H1 (cell line): Measurements from ENCODE around the gene CPLX1. TPM values are rescaled to one million over a fixed set of nuclear protein-coding genes. Genes with fewer than 3 reads are reported as not detected.

Experiments
- CTCF ChIA-PET: fragments of 300-600 bp; sonication (Branson Sonifier 250); formaldehyde crosslinking; loops from one replicate; lab custom pipeline; 2021; ENCODE audit not compliant: partially characterized antibody; lab: Charles Lee
- POLR2A ChIA-PET: fragments of 300-600 bp; sonication (Branson Sonifier 250); formaldehyde crosslinking; loops from one replicate; lab custom pipeline; 2021; ENCODE audit warnings: inconsistent platforms; ENCODE audit not compliant: partially characterized antibody; lab: Charles Lee
- DNase-seq, 2 experiments: peaks; one replicate each; pipeline versions ENCODE4 v3.0.0 to v3.0.0-alpha.2; 2010 to 2022; ENCODE audit warnings: low spot score in 2 of 2, low read depth in 1 of 2, mixed read lengths in 1 of 2
- FAIRE-seq: peaks from 2 replicates; lab custom pipeline; 2011; peaks lifted over from hg19 to GRCh38; lab: Jason Lieb, UNC
- H2AFZ ChIP-seq: 2 replicates; pipeline ENCODE4 v1.8.1; 2012; ENCODE audit warnings: low read length, inconsistent platforms
- H2AK5ac ChIP-seq: 2 replicates; pipeline ENCODE4 v1.6.1; 2013; ENCODE audit warnings: low read depth, low read length
- H2BK120ac ChIP-seq: replicated peaks from 2 replicates; pipeline ENCODE3; 2013; ENCODE audit warnings: low read depth, low read length, inconsistent platforms
- H2BK12ac ChIP-seq: 2 replicates; pipeline ENCODE4 v1.6.1; 2013; ENCODE audit warnings: low read depth, low read length
- H2BK15ac ChIP-seq: 2 replicates; pipeline ENCODE4 v1.6.1; 2013; ENCODE audit warnings: low read length
- H2BK20ac ChIP-seq: 2 replicates; pipeline ENCODE4 v1.6.1; 2013; ENCODE audit warnings: low read length
- H2BK5ac ChIP-seq: 2 replicates; pipeline ENCODE4 v1.6.1; 2013; ENCODE audit warnings: low read depth, low read length
- H3K14ac ChIP-seq: 2 replicates; pipeline ENCODE4 v1.6.1; 2013; ENCODE audit warnings: inconsistent platforms; ENCODE audit not compliant: insufficient read length
- H3K18ac ChIP-seq: 2 replicates; pipeline ENCODE4 v1.6.1; 2013; ENCODE audit warnings: low read length; ENCODE audit errors: extremely low read depth
- H3K23ac ChIP-seq: 2 replicates; pipeline ENCODE4 v1.6.1; 2013; ENCODE audit warnings: inconsistent platforms; ENCODE audit not compliant: insufficient read length
- H3K23me2 ChIP-seq: 2 replicates; pipeline ENCODE4 v1.6.1; 2013; ENCODE audit warnings: low read depth, low read length
- H3K27ac ChIP-seq: 2 replicates; pipeline ENCODE4 v1.6.1; 2011; ENCODE audit warnings: low read depth, low read length, inconsistent platforms
- H3K27me3 ChIP-seq, 4 experiments: replicated peaks in 1 of 4; 1 replicate in 1 of 4; 2 replicates in 3 of 4; pipeline versions ENCODE4 v1.6.1 to v1.8.1; 2011 to 2013; ENCODE audit warnings: low read length in 3 of 4, mild to moderate bottlenecking in 3 of 4, inconsistent platforms in 2 of 4, mixed read lengths in 2 of 4, moderate library complexity in 1 of 4; ENCODE audit not compliant: control insufficient read depth in 3 of 4, insufficient read depth in 3 of 4; ENCODE audit errors: extremely low read depth in 1 of 4
- H3K36me3 ChIP-seq, 4 experiments: 2 replicates each; pipeline versions ENCODE4 v1.6.1 to v1.8.1; 2011 to 2013; ENCODE audit warnings: mild to moderate bottlenecking in 4 of 4, low read length in 3 of 4, moderate library complexity in 2 of 4, control low read depth in 1 of 4, inconsistent platforms in 1 of 4; ENCODE audit not compliant: insufficient read depth in 4 of 4, control insufficient read depth in 2 of 4
- H3K4ac ChIP-seq: replicated peaks from 2 replicates; pipeline ENCODE3; 2013; ENCODE audit warnings: low read length, low read depth, mixed read lengths, inconsistent platforms; ENCODE audit not compliant: insufficient read length
- H3K4me1 ChIP-seq, 4 experiments: replicated peaks in 1 of 4; 1 replicate in 1 of 4; 2 replicates in 3 of 4; pipeline versions ENCODE4 v1.6.1 to v1.8.1; 2011 to 2013; ENCODE audit warnings: low read length in 3 of 4, inconsistent platforms in 2 of 4, mixed read lengths in 1 of 4; ENCODE audit not compliant: insufficient read depth in 4 of 4, control insufficient read depth in 3 of 4
- H3K4me2 ChIP-seq, 2 experiments: 2 replicates each; pipeline versions ENCODE4 v1.6.1 to v1.8.1; 2011 to 2013; ENCODE audit warnings: low read depth in 2 of 2, low read length in 2 of 2, control low read depth in 1 of 2, inconsistent platforms in 1 of 2, mild to moderate bottlenecking in 1 of 2; ENCODE audit not compliant: insufficient read depth in 1 of 2
- H3K4me3 ChIP-seq, 4 experiments: fragments of 200-600, 300-600 bp in 1 of 4; sonication (generic), shearing (Covaris generic), sonication (Bioruptor Twin) in 1 of 4; 2 replicates each; pipeline versions ENCODE4 v1.5.1 to v1.8.1; 2011 to 2016; ENCODE audit warnings: low read length in 4 of 4, low read depth in 3 of 4, control low read depth in 2 of 4, inconsistent platforms in 2 of 4, mild to moderate bottlenecking in 2 of 4, mixed read lengths in 1 of 4, moderate library complexity in 1 of 4; ENCODE audit not compliant: insufficient read depth in 2 of 4; ENCODE audit errors: extremely low read depth in 1 of 4
- H3K56ac ChIP-seq: replicated peaks from 2 replicates; pipeline ENCODE3; 2013; ENCODE audit warnings: low read depth, mild to moderate bottlenecking, mixed read lengths, low read length, inconsistent platforms; ENCODE audit not compliant: insufficient read length
- H3K79me1 ChIP-seq: 2 replicates; pipeline ENCODE4 v1.6.1; 2013; ENCODE audit warnings: low read depth, low read length, control low read depth
- H3K79me2 ChIP-seq, 2 experiments: 2 replicates each; pipeline versions ENCODE4 v1.6.1 to v1.8.1; 2012 to 2013; ENCODE audit warnings: low read length in 2 of 2, mild to moderate bottlenecking in 2 of 2, inconsistent platforms in 1 of 2; ENCODE audit not compliant: insufficient read depth in 2 of 2, control insufficient read depth in 1 of 2
- H3K9ac ChIP-seq, 4 experiments: replicated peaks in 1 of 4; 1 replicate in 1 of 4; 2 replicates in 3 of 4; pipeline versions ENCODE4 v1.6.1 to v1.8.1; 2011 to 2013; ENCODE audit warnings: low read depth in 3 of 4, low read length in 3 of 4, control low read depth in 2 of 4, mild to moderate bottlenecking in 2 of 4, moderate library complexity in 2 of 4, inconsistent platforms in 1 of 4; ENCODE audit errors: extremely low read depth in 1 of 4
- H3K9me3 ChIP-seq, 2 experiments: 2 replicates each; pipeline versions ENCODE4 v1.6.1 to v1.8.1; 2012 to 2013; ENCODE audit warnings: mild to moderate bottlenecking in 2 of 2, moderate library complexity in 2 of 2, control low read depth in 1 of 2, inconsistent platforms in 1 of 2, low read depth in 1 of 2, low read length in 1 of 2, mixed read lengths in 1 of 2; ENCODE audit not compliant: insufficient read depth in 2 of 2
- H4K20me1 ChIP-seq, 2 experiments: replicated peaks in 1 of 2; 2 replicates each; pipeline versions ENCODE3 to v1.8.1; 2011 to 2013; ENCODE audit warnings: inconsistent platforms in 2 of 2, low read length in 2 of 2, mild to moderate bottlenecking in 1 of 2; ENCODE audit not compliant: insufficient read depth in 2 of 2, control insufficient read depth in 1 of 2
- H4K5ac ChIP-seq: 2 replicates; pipeline ENCODE4 v1.6.1; 2013; ENCODE audit warnings: low read length, low read depth, mixed read lengths, inconsistent platforms; ENCODE audit not compliant: insufficient read length
- H4K8ac ChIP-seq: 2 replicates; pipeline ENCODE4 v1.8.0; 2013; ENCODE audit warnings: mild to moderate bottlenecking, moderate library complexity, low read length, inconsistent platforms; ENCODE audit not compliant: insufficient read depth; ENCODE audit errors: extremely low read depth
- H4K91ac ChIP-seq: replicated peaks from 2 replicates; pipeline ENCODE3; 2013; ENCODE audit warnings: low read length, mixed read lengths, inconsistent platforms; ENCODE audit not compliant: insufficient read length
- E2F6 ChIP-seq: IDR thresholded peaks from 2 replicates; pipeline ENCODE4 v1.6.1; 2012; ENCODE audit warnings: inconsistent platforms
- RNF2 ChIP-seq: fragments of 200-900, 300-1000 bp; sonication (generic); IDR thresholded peaks from 2 replicates; pipeline ENCODE4 v1.7.1; 2016; ENCODE audit warnings: borderline replicate concordance, low read depth, mild to moderate bottlenecking, antibody characterized with exemption, low read length; ENCODE audit not compliant: poor library complexity, severe bottlenecking; ENCODE audit errors: missing control alignments
- SAP30 ChIP-seq: fragments of 300-600 bp; sonication (generic); IDR thresholded peaks from 2 replicates; pipeline ENCODE4 v1.7.1; 2012; ENCODE audit warnings: low read length, moderate library complexity, mild to moderate bottlenecking, inconsistent platforms; ENCODE audit not compliant: insufficient read depth, insufficient replicate concordance
- WGBS, 2 experiments: shearing (Covaris generic) in 1 of 2; methylation state at CpG; one replicate each; pipeline versions ENCODE4 v1.1.6 to v1.1.7; 2013 to 2015; ENCODE audit warnings: low lambda C conversion rate in 2 of 2, mixed read lengths in 2 of 2, inconsistent platforms in 1 of 2, low coverage in 1 of 2, missing lambda C conversion rate in 1 of 2; ENCODE audit not compliant: insufficient replicate concordance in 2 of 2, insufficient coverage in 1 of 2, insufficient read length in 1 of 2; ENCODE audit errors: extremely low coverage in 1 of 2, missing lambda C conversion rate in 1 of 2; 5-methylcytosine and 5-hydroxymethylcytosine counted together
- polyA plus RNA-seq, 7 experiments: library from polyadenylated mRNA; depleted of rRNA in 3 of 7; stranded (reverse) in 5 of 7; unstranded in 2 of 7; fragments of >200 nt in 5 of 7; fragments of 200-250 nt in 2 of 7; gene quantifications; 1 replicate in 5 of 7; 2 replicates in 1 of 7; 4 replicates in 1 of 7; pipeline versions ENCODE4 v1.2.1 to v1.2.3, GENCODE V29; 2011 to 2013; ENCODE audit warnings: missing spikeins in 2 of 7, mixed read lengths in 2 of 7
- total RNA-seq: library from RNA; stranded (reverse); fragmentation: NEBNext Ultra II Directional; extraction: Animal tissue kit (Norgen Biotek cat#: 25700); gene quantifications from 2 replicates; pipeline ENCODE4 v1.2.1, GENCODE V29; 2021

CPLX1 gene
- total and polyA plus RNA-seq, 2 of the 8 experiments (the other 6 are each of a cell fraction or from before 2014, with no cell fraction given), result 0.32 to 0.56 TPM

GRCh38 chr4:784401-785331 is 41.3 kb downstream of the CPLX1 start:
- H3K9ac ChIP-seq, result no peak overlapping the region; a peak in 1 of 7 replicates
- H4K20me1 ChIP-seq, result peaks cover 5 to 9% of the 10 kb centered on the region in 2 experiments
- FAIRE-seq (no peak), DNase-seq (no peak)
- no peaks in the 10 kb centered on the region for H3K9me3 ChIP-seq
- POLR2A ChIA-PET, result interaction anchor here (0.8 to 1.3 kb wide), 6 partner anchors 9 to 624 kb away, joined by 3 to 5 read pairs (median 3); no protein-coding TSS in a partner anchor
- H3K27me3 ChIP-seq, result peaks cover 31 to 59% (median 50%) of the 10 kb centered on the region in 4 experiments
- no peak overlapping the region for H2AFZ ChIP-seq
- 55% methylated on average over 54 of the region's 57 CpGs; no CpG with 5 or more reads in 1 of the 2 experiments for WGBS, 2 experiments
- H3K4me3 ChIP-seq, result peak overlapping the region in 3 of 4 experiments; percentile 7 to 55 (median 14); a peak in 4 of 8 replicates
- H3K18ac ChIP-seq, result peak overlapping the region; percentile 83
- peaks cover 11 to 17% of the 10 kb centered on the region in 2 experiments; a peak in 3 of 4 replicates for H3K79me2 ChIP-seq
- H4K91ac ChIP-seq, result no peak overlapping the region
- H2BK120ac ChIP-seq, result no peak overlapping the region
- H3K23me2 ChIP-seq, result peaks cover 11% of the 10 kb centered on the region
- peak overlapping the region; percentile 88; the same call in 1 of the 2 replicates for H2BK12ac ChIP-seq
- peak overlapping the region; percentile 88; the same call in 1 of the 2 replicates for H2BK15ac ChIP-seq
- CTCF ChIA-PET, result interaction anchor here (0.9 to 2.1 kb wide), 2 partner anchors 10 to 909 kb away, joined by 4 to 5 read pairs; no protein-coding TSS in a partner anchor
- 0 out of 2 replicates have a peak overlapping the region, but pooled peaks have one; percentile 61 for H2BK20ac ChIP-seq
- H3K27ac ChIP-seq, result no peak overlapping the region
- peak overlapping the region; percentile 53; the same call in 1 of the 2 replicates for H4K8ac ChIP-seq
- H3K56ac ChIP-seq, result no peak overlapping the region
- H3K4me2 ChIP-seq, result peak overlapping the region; percentile 58 to 65
- H3K4me1 ChIP-seq, result peaks cover 0 to 21% (median 18%) of the 10 kb centered on the region in 4 experiments; a peak in 6 of 7 replicates
- no peak overlapping the region for H3K4ac ChIP-seq
- H3K36me3 ChIP-seq, result peaks cover 0 to 6% (median 0%) of the 10 kb centered on the region in 4 experiments; a peak in 3 of 8 replicates
- H3K23ac ChIP-seq, result no peak overlapping the region
- TF ChIP-seq RNF2 (peak; percentile 56), E2F6 (peak; percentile 31; the same call in 1 of the 2 replicates), SAP30 (no peak)
- no peak overlapping the region for H3K14ac ChIP-seq
- no peaks in the 10 kb centered on the region; the same call in 1 of the 2 replicates for H3K79me1 ChIP-seq
- no peak overlapping the region for H4K5ac ChIP-seq
- H2AK5ac ChIP-seq, result peak overlapping the region; percentile 65; the same call in 1 of the 2 replicates
- peak overlapping the region; percentile 52; the same call in 1 of the 2 replicates for H2BK5ac ChIP-seq
